ENCODE results near the gene TUBB2B.

DNA sequence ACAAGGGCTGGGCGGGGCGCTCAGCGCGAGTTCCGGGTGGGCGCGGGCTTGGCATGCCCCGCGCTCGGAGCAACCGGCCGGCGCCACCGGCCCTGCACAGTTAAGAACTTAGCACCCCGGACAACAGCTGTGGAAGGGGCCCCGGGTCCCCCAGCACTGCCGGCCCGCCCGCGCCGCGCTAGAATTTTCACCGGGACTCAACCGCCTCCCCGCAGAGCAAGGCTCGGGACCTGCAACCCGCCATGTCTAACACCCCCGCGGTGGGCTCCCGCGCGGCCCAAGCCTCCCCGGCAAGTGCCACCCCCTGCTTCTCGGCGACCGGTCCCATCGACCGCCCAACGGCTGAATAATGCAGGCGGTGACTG is 26.1 kb upstream of the TUBB2B start:
- TF ChIP-seq, protein P1, sequence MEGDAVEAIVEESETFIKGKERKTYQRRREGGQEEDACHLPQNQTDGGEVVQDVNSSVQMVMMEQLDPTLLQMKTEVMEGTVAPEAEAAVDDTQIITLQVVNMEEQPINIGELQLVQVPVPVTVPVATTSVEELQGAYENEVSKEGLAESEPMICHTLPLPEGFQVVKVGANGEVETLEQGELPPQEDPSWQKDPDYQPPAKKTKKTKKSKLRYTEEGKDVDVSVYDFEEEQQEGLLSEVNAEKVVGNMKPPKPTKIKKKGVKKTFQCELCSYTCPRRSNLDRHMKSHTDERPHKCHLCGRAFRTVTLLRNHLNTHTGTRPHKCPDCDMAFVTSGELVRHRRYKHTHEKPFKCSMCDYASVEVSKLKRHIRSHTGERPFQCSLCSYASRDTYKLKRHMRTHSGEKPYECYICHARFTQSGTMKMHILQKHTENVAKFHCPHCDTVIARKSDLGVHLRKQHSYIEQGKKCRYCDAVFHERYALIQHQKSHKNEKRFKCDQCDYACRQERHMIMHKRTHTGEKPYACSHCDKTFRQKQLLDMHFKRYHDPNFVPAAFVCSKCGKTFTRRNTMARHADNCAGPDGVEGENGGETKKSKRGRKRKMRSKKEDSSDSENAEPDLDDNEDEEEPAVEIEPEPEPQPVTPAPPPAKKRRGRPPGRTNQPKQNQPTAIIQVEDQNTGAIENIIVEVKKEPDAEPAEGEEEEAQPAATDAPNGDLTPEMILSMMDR (conservative IDR thresholded peaks at IDR 0.05; ENCODE audit: low read length) = no peak
- no peak for TF ChIP-seq EZH2phosphoT487 (IDR thresholded peaks at IDR 0.05; ENCODE audit: borderline replicate concordance, low read depth, low read length)

All from OCI-LY7 (cell line).